H1 (cell line): Measurements from ENCODE around the gene NLRP7. TPM values are rescaled to one million over a fixed set of nuclear protein-coding genes. Genes with fewer than 3 reads are reported as not detected.

Experiments
- CBX8 ChIP-seq: fragments of 300-800, 300-1000 bp; sonication (generic); IDR thresholded peaks from 2 replicates; pipeline ENCODE4 v1.7.1; 2016; ENCODE audit warnings: low read depth, low read length, borderline replicate concordance
- EP300 ChIP-seq, 2 experiments: IDR thresholded peaks; 1 replicate in 1 of 2; 2 replicates in 1 of 2; pipeline ENCODE4 v1.6.1; 2011 to 2012; ENCODE audit warnings: low read depth in 2 of 2, low read length in 2 of 2, mild to moderate bottlenecking in 2 of 2, borderline replicate concordance in 1 of 2, inconsistent platforms in 1 of 2, moderate library complexity in 1 of 2
- GTF2F1 ChIP-seq: IDR thresholded peaks from 2 replicates; pipeline ENCODE4 v1.6.1; 2012; ENCODE audit warnings: low read depth, low read length, improper control_type of control experiment, borderline replicate concordance
- PHF8 ChIP-seq: fragments of 200-600 bp; sonication (generic); conservative IDR thresholded peaks from 2 replicates; pipeline ENCODE4 v1.7.1; 2012; ENCODE audit warnings: low read depth, mild to moderate bottlenecking, inconsistent platforms, low read length, moderate library complexity
- POLR2A ChIP-seq, 2 experiments: IDR thresholded peaks; 1 replicate in 1 of 2; 2 replicates in 1 of 2; pipeline ENCODE4 v1.6.1; 2011; ENCODE audit warnings: low read depth in 2 of 2, low read length in 2 of 2, mild to moderate bottlenecking in 2 of 2; ENCODE audit errors: control extremely low read depth in 1 of 2
- POU5F1 ChIP-seq: IDR thresholded peaks from 2 replicates; pipeline ENCODE4 v1.6.1; 2011; ENCODE audit warnings: low read depth, mild to moderate bottlenecking, low read length, moderate library complexity
- SIRT6 ChIP-seq: IDR thresholded peaks from one replicate; pipeline ENCODE4 v1.7.1; 2012; ENCODE audit warnings: low read length, inconsistent platforms
- TAF7 ChIP-seq: optimal IDR thresholded peaks from 2 replicates; pipeline ENCODE3; 2011; ENCODE audit warnings: low read depth, mild to moderate bottlenecking, inconsistent platforms, low read length, moderate library complexity, borderline replicate concordance
- polyA plus RNA-seq, 7 experiments: library from polyadenylated mRNA; depleted of rRNA in 3 of 7; stranded (reverse) in 5 of 7; unstranded in 2 of 7; fragments of >200 nt in 5 of 7; fragments of 200-250 nt in 2 of 7; gene quantifications; 1 replicate in 5 of 7; 2 replicates in 1 of 7; 4 replicates in 1 of 7; pipeline versions ENCODE4 v1.2.1 to v1.2.3, GENCODE V29; 2011 to 2013; ENCODE audit warnings: missing spikeins in 2 of 7, mixed read lengths in 2 of 7
- total RNA-seq: library from RNA; stranded (reverse); fragmentation: NEBNext Ultra II Directional; extraction: Animal tissue kit (Norgen Biotek cat#: 25700); gene quantifications from 2 replicates; pipeline ENCODE4 v1.2.1, GENCODE V29; 2021
- TF ChIP-seq, protein P1 (sequence below): fragments of 300-600 bp; sonication (generic); IDR thresholded peaks from 2 replicates; pipeline ENCODE4 v1.7.1; 2012; ENCODE audit warnings: low read length, moderate library complexity, mild to moderate bottlenecking, inconsistent platforms; ENCODE audit not compliant: insufficient replicate concordance
- TF ChIP-seq, protein P2 (sequence below): IDR thresholded peaks from 2 replicates; pipeline ENCODE4 v1.6.1; 2012; ENCODE audit warnings: inconsistent platforms

NLRP7 gene
- total and polyA plus RNA-seq, 2 of the 8 experiments (the other 6 are each of a cell fraction or from before 2014, with no cell fraction given) = 0.91 to 1.2 TPM

DNA sequence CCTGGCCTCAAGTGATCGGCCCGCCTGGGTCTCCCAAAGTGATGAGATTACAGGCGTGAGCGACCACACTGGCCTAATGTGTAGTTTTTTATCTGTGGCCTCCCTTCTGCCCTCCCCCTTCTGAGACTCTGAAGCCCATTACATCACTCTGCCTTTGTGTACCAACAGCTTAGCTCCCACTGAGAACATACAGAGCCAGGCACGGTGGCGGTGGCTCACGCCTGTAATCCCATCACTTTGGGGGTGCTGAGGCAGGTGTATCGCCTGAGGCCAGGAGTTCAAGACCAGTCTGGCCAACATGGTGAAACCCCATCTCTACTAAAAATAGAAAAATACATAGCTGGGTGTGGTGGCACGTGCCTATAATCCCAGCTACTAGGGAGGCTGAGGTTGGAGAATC lies 28.8 kb downstream of the NLRP7 start (continued):
- TF ChIP-seq, protein P1, sequence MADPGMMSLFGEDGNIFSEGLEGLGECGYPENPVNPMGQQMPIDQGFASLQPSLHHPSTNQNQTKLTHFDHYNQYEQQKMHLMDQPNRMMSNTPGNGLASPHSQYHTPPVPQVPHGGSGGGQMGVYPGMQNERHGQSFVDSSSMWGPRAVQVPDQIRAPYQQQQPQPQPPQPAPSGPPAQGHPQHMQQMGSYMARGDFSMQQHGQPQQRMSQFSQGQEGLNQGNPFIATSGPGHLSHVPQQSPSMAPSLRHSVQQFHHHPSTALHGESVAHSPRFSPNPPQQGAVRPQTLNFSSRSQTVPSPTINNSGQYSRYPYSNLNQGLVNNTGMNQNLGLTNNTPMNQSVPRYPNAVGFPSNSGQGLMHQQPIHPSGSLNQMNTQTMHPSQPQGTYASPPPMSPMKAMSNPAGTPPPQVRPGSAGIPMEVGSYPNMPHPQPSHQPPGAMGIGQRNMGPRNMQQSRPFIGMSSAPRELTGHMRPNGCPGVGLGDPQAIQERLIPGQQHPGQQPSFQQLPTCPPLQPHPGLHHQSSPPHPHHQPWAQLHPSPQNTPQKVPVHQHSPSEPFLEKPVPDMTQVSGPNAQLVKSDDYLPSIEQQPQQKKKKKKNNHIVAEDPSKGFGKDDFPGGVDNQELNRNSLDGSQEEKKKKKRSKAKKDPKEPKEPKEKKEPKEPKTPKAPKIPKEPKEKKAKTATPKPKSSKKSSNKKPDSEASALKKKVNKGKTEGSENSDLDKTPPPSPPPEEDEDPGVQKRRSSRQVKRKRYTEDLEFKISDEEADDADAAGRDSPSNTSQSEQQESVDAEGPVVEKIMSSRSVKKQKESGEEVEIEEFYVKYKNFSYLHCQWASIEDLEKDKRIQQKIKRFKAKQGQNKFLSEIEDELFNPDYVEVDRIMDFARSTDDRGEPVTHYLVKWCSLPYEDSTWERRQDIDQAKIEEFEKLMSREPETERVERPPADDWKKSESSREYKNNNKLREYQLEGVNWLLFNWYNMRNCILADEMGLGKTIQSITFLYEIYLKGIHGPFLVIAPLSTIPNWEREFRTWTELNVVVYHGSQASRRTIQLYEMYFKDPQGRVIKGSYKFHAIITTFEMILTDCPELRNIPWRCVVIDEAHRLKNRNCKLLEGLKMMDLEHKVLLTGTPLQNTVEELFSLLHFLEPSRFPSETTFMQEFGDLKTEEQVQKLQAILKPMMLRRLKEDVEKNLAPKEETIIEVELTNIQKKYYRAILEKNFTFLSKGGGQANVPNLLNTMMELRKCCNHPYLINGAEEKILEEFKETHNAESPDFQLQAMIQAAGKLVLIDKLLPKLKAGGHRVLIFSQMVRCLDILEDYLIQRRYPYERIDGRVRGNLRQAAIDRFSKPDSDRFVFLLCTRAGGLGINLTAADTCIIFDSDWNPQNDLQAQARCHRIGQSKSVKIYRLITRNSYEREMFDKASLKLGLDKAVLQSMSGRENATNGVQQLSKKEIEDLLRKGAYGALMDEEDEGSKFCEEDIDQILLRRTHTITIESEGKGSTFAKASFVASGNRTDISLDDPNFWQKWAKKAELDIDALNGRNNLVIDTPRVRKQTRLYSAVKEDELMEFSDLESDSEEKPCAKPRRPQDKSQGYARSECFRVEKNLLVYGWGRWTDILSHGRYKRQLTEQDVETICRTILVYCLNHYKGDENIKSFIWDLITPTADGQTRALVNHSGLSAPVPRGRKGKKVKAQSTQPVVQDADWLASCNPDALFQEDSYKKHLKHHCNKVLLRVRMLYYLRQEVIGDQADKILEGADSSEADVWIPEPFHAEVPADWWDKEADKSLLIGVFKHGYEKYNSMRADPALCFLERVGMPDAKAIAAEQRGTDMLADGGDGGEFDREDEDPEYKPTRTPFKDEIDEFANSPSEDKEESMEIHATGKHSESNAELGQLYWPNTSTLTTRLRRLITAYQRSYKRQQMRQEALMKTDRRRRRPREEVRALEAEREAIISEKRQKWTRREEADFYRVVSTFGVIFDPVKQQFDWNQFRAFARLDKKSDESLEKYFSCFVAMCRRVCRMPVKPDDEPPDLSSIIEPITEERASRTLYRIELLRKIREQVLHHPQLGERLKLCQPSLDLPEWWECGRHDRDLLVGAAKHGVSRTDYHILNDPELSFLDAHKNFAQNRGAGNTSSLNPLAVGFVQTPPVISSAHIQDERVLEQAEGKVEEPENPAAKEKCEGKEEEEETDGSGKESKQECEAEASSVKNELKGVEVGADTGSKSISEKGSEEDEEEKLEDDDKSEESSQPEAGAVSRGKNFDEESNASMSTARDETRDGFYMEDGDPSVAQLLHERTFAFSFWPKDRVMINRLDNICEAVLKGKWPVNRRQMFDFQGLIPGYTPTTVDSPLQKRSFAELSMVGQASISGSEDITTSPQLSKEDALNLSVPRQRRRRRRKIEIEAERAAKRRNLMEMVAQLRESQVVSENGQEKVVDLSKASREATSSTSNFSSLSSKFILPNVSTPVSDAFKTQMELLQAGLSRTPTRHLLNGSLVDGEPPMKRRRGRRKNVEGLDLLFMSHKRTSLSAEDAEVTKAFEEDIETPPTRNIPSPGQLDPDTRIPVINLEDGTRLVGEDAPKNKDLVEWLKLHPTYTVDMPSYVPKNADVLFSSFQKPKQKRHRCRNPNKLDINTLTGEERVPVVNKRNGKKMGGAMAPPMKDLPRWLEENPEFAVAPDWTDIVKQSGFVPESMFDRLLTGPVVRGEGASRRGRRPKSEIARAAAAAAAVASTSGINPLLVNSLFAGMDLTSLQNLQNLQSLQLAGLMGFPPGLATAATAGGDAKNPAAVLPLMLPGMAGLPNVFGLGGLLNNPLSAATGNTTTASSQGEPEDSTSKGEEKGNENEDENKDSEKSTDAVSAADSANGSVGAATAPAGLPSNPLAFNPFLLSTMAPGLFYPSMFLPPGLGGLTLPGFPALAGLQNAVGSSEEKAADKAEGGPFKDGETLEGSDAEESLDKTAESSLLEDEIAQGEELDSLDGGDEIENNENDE = no peak
- no peak for TF ChIP-seq PHF8
- TF ChIP-seq POLR2A (IDR thresholded peaks at IDR 0.05; ENCODE audit: control extremely low read depth in 1 of 2, low read depth in 2 of 2, low read length in 2 of 2) = no peak
- TF ChIP-seq GTF2F1 = no peak
- TF ChIP-seq, protein P2, sequence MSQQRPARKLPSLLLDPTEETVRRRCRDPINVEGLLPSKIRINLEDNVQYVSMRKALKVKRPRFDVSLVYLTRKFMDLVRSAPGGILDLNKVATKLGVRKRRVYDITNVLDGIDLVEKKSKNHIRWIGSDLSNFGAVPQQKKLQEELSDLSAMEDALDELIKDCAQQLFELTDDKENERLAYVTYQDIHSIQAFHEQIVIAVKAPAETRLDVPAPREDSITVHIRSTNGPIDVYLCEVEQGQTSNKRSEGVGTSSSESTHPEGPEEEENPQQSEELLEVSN = no peak
- TF ChIP-seq CBX8 = no peak
- no peak for TF ChIP-seq SIRT6
- TF ChIP-seq POU5F1 = no peak
- no peak for TF ChIP-seq EP300 (IDR thresholded peaks at IDR 0.05; ENCODE audit: borderline replicate concordance in 1 of 2, low read depth in 2 of 2, low read length in 2 of 2)
- TF ChIP-seq TAF7 = no peak
